CD4-positive, alpha-beta T cell treated with Interleukin-4 for 1 hour (primary cell): ENCODE data around the gene DCTN1.
"Not testable (repeated sequence)": the region's sequence is repeated elsewhere in the genome, so short reads cannot be mapped to it uniquely, and the experiment has no call there.

ENCODE experiments used
- DNase-seq, 2 donors: peaks; one replicate each; pipeline ENCODE4 v3.0.0-alpha.2; 2020 to 2022

DCTN1 gene

DNA sequence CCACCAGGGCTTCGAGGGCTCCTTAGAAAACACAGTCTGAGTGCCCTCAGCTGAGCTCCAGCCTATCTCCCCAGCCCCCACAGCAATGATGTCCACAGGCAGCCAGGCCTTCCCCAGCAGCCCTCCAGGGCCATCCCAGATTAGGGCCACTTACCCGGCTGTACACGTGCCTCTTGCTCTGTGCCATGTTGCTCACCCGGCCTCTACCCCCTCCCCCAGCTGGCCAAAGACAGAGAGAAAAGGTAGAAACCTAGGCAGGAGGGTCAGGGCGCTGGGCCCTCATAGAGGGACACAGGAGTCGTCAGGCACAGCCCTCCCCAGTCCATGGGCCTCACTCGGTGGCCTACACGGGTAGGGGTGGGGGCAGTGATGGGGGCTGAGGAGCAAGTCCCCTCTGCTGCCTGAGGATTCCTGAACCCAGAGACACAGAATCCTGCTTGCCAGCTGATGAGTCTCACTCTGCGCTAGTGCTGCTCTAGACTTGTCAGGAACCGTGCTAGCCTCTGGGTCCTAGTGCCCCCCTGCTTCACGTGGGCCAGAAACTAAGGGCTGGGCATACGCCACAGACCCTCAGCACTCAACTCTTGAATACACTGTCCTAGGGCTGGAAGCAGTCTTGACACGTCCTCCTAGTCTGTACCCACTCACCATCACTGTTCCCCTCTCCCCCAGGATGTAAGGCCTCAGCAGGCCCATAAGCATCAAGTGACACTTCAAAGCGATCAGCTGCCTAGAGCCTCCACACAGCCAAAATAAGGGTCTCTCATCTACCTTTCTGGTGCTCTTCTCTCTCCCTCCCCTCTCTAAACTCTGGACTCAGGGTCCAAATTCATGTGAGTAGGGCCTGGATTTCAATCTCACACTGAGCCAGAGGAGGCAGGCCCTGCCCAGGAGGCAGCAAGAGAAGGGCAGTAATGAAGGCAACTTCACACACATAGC lies at the start of gene DCTN1:
Gene DCTN1 (minus strand): TSS at position 461 of the 939 bp plus-strand sequence. CDS start 274 bp downstream, at position 187.
- DNase-seq: peak in 1 of 2 donors; percentile 20

DNA sequence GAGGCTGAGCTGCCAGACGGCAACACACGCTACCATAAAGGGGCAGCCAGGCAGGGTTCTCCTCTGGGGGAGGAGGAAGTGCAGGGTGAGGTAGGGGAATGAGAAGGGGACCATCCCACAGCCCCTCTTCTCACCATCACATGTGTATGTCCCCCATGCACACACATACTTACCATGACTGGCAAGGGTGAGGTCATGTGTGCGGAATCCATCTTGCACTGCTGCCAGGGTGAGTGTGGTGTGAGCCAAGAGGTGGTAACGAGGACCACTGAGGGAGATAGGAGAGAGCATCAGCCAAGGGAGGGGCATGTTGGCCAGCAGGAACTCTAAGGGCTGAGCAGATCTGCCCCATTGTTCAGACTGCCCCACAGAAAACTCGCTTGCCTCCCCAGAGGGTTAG lies 48.6 kb upstream of the DCTN1 start:
- no peak for DNase-seq

DNA sequence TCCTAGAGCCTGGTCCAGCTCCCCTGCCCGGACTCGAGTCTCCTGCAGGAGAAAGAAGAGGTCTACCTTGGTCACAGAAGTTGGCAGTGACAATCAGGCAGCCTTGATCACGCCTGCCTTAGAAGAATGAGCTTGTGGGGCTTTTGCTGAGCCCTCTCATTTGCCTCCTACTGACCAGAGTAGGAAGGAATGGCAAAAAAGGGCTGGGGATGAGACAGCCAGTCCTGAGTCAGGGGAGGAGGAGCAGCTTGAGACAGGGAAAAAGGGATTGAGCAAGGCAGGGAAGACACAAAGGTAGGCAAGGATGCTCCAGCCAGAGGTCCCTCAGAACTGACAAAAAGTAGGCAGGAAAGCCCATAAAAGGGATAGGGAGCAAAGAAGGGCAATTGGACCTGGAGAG lies 47.4 kb upstream of the DCTN1 start:
- no peak for DNase-seq

DNA sequence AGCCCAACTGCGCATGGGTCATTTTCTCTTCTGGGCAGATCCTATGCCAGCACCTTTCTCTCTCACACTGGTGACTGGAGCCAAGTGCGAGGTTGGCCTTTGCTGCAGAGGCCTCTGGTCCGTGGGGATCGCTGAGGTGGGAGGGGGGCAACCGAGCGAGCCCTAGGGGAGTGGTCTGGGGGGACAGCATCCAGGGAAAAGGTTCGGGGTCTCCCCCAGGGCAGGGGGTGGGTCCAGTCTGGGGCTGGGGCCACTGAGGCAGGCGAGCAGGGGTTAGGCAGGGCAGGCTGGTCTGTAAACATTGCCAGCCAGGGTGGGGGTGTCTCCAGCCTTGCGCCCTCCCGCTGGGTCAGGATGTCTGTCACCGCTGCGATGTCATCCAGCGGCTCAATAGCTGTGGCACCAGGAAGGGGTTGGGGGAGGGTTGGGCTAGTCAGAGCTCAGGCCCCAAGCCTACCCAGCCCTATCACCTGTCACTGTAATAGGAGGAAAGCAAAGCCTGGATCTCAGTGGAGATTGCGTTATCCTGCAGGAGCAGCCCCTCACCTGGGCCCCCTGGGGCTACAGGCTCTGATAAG lies 46.2 kb upstream of the DCTN1 start:
- DNase-seq: no peak

DNA sequence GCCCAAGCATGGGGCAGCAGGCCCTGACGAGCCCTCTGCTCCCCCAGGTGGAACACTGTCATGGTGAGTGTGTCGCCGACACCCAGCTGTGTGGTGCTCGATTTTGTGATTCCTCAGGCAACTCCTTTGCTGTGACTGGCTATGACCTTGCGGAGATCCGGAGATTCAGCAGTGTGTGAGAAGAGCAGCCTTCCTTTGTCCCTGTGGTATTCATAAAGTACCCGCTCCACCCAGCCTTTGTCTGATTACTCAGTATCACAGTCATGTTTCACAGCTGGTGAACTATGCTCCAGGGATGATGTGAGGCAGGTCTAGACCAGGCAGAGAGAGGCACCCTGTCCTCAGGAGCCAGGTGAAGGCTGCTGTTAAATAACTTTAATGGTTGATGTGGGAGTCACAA lies 45.4 kb upstream of the DCTN1 start:
- no peak for DNase-seq

DNA sequence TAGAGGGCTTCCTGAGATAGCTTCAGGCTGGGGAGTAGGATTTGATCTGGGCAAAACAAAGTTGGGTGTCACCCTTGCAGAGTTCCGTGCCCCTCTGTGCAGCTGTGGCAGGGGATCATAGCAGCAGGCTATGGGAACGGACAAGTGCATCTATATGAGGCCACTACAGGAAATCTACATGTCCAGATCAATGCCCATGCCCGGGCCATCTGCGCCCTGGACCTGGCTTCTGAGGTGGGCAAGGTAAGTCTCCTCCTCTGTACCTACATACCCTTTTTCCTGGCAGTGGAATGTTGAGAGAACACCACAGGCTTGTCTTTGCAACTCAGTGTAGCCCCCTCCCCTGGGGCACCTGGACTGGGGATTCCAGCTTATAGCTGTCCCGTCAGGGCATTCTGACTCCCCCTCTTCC lies 44.9 kb upstream of the DCTN1 start:
- DNase-seq: no peak

DNA sequence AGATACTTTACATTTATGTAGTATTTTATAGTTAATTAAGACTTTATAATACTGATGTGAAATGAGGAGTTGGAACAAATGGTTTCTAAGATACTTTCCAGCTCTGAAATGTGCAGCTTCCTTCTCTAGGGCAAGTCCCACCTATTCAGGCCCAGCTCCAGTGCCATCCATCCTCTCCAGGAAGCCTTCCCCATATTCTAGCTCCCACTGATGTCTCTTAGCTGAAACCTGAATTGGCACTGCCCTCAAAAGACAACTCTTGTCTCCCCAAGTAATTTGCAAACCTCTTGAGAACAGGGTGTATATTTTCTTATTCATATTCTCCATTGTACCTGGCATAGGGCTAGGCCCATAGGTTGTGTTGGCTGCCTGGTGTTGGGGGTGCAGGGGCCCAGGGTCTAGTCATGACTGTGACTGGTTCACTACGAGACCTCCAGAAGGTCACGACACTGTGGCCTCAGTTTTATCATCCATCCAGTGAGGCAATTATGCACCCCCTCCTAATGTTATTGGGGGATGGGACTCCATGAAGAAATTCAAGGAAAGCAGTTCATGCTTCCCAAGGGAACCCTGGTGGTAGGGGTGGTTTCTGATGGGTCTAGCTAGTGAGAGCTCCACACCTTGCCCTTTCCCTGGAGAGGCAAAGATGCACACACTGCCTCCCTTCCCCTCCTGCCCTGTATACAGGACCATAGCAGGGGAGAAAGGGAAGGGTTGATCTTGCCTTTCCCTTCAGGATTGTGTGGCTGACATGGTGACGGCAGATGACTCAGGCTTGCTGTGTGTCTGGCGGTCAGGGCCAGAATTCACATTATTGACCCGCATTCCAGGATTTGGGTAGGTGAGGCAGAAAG lies 44.3 kb upstream of the DCTN1 start:
- no peak for DNase-seq

DNA sequence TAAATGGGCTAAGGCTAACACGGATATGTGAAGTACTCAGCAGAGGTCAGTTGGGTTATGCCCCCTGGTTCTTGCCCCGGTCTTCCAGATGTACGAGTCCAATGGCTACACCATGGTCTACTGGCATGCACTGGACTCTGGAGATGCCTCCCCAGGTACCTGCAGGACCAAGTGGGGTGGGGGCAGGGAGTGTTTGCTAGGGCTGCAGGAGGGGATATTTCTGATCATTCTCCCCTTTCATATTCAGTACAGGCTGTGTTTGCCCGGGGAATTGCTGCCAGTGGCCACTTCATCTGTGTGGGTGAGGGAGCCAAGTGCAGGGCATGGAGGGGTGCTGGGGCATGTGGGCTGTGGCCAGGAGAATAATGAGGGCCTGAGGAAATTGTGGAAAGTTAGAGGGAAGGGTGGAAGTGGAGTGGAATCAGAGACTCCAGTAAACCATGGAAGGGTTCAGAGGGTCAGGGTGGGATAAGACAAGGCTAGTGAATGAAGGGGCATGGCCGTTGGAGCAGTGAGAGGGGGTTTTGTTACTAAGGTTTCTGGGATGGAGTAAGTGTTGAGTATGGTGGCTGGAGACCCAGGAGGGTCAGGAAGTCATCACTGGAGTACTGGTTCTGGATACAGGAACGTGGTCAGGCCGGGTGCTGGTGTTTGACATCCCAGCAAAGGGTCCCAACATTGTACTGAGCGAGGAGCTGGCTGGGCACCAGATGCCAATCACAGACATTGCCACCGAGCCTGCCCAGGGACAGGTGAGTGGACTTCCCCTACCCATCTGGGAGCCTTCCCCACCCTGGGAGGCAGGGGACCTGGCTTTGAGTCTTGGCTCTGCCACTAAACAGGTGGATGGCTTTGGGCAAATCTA lies 43.4 kb upstream of the DCTN1 start:
- no peak for DNase-seq

DNA sequence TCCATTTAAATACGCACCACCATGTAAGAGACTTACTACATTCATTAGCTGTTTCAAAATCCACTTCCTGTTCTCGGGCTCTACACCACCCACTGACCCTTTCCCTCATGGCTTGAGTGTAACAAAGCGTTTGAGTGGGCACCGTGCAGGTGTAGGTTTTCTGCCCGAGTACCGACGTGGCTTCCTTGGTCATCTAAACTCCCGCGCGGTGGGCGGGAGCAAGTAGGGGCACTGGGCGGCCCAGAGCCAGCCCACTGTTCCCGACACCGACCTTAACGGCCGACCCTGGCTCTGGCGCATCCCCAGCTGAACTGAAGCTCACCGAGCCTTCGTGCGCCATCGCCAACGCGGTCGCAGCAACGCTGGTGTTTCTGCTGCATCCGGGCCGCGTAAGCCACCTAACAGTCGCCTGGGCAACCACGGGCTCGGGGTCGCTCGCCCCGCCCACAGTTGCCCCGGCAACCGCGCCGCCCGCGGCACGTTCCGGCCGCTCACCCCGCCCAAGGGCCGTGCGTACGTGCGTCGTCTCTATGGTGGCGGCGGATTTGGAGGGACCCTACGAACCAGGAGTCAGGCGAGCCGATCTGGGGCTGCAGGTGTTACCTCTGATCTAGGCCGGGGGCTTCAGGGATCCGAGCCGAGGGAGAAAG lies 41.2 kb upstream of the DCTN1 start, which contains the start of the genes C2orf81 and WDR54:
Gene C2orf81 (minus strand): TSS at position 399 of the 650 bp plus-strand sequence. CDS start 59 bp downstream, at position 340.
Gene WDR54 (plus strand): TSS at position 510 of the 650 bp plus-strand sequence. CDS start 424 bp downstream, outside the sequence.
- DNase-seq: peak; percentile 94 to 95

DNA sequence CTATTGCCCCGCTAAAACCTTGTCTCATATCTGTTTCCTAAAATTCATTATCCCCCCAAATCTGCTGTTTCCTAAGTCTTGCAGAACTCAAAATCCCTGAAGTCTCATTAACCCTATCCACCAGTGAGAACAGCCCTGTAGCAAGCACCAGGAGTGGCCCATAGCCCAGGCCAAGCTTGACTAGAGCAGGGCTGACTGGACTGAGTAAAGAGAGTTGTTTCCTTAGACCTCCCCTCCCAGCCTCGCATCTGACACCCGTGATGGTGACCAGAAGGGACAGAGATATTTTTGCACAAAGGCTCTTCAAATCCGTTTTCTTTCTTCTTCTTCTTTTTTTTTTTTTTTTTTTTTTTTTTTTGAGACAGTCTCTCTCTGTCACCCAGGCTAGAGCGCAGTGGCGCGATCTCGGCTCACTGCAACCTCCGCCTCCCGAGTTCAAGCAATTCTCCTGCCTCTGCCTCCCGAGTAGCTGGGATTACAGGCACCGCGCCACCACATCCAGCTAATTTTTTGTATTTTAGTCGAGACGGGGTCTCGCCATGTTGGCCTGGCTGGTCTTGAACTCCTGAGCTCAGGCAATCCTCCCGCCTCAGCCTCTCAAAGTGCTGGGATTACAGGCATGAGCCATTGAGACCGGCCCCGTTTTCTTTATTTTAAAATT lies 40.5 kb upstream of the DCTN1 start:
- not testable (repeated sequence) for DNase-seq

DNA sequence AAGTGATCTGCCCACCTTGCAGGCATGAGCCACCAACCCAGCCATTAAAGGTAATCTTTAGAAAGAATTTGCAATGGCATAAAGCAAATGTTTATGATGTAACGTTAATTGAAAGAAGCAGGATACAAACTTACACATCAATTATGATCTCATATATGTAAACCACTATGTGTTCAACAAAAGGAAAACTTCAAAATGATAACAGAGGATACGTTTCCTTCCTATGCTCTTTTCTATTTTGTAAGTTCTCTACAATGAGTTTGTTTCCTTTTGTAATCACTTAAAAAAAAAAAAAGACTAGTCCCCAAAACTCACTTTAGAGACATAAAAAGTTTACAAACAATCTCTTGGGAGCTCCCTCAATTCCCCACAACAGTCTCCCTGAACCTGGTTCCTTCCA lies 39.9 kb upstream of the DCTN1 start:
- no peak for DNase-seq

DNA sequence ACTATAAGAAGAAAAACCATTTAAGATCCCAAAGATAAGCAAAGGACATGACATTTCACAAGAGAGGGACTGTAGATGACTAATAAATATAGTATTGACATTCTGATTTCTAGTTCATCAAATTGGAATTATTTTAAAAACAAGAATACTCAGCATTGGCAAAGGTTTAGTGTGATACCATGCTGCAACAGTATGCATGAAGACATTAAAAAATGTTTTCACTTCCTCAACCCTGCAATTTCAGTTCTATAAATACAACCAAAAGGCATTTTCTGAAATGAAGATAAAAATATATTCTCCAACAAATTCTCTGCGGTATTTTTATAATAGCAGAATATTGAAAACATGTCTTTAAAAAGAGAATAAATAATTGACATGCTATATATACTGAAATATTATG lies 39.2 kb upstream of the DCTN1 start:
- DNase-seq: no peak

DNA sequence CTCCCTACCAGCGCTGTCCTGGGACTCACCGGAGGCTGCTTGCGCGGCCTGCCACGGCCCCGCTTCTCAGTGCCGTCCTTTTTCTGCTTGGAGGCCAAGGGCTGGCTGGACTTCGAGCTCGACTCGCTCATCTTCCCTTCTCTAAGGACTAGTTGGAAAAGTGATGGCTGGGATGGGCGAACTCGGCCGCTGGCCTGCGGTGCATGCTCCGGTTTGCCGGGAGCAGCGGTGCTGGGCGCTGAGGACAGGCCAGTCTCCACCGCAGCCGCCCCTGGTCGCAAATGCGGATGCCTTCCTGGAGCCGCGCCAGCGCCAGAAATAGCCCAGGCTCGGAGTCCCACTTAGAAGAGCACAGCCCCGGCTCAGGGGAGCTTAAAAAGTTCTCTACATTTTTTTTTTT lies 38.2 kb upstream of the DCTN1 start:
- no peak for DNase-seq

DNA sequence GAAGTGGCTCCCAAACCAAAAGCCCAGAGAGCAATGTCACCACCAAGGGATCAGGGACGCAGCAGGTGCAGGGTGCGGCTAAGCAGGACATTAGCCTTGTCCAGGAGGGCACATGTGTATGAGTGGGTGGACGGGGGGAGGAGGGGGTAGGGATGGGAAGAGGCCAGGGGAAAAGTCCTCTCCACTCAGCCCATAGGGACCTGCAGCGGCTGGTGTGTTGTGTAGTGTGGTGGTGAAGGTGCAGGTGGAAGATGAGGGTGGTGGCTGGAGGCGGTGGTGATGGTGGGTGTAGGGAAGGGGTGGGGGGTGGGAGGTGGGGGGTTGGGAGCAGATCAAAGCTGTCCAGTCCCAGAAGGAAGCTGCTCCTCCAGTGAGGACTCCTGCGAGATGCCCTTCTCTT lies 37.7 kb upstream of the DCTN1 start:
- no peak for DNase-seq

DNA sequence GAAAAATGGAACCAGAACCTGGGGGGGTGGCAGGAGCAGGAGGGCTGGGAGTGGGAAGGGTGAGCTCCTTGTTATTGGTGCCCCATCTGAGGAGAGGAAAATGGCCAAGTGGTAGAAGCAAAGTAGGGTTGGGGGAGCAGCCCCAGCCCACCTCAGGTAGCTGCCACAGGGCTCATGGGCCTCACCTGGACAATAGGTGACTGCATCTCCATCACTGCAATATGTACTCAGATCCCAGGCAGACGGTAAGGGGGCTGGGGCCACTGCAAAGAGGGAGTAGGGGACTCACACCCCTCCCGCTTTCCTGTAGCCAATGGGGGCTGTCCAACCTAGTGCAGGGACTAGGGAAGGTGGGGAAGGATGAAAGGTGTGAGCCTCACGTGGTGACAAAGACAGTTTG lies 37.1 kb upstream of the DCTN1 start:
- DNase-seq: no peak

DNA sequence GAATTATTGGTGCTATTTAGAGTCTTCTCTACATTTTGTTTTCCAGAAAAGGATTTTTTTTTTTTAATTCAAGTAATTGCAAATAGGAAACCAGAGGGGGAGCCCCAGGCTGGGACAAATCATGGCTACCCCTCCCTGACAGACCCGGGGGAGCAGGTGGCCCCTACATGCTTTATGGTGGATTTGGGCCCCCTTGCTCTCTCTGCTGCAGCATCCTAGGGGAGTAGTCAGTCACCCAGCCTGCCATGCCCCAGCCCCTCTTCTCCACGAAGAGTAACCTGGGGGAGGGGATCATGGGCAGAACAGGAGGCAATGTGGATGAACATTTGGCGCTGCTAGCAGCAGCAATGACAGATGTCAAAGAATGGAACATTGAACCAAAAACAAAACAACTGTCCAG lies 36.7 kb upstream of the DCTN1 start:
- peak in 1 of 2 donors; percentile 20 for DNase-seq

DNA sequence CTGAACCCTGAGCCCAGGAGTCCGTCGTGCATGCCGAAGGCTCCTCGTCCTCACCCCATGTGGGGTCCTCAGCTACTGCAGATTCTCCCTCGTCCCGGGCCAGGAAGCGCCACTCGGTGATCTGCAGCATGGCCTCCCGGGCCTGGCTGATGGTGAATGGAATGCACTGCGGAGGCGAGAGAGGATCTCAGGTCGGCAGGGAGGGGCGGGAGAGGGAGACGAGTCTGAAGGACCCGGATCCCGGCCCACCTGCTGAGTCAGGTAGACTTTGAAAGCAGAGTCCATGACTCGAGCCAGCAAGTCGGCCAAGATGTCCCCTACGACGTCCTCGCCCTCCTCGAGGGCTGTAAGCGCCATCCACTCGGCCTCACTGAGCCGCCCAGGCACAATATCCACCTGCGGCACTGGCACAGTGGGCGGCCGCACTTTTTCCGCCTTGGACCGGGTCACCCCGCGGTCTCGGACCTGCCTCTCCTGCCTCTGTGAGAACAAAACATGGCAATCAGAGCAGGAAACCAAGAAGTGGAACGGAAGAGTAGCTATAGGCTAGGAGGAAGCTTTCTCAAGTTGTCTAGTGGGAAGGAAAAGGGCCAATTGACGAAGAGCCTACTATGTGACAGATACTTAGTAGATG lies 35.8 kb upstream of the DCTN1 start:
- no peak for DNase-seq

DNA sequence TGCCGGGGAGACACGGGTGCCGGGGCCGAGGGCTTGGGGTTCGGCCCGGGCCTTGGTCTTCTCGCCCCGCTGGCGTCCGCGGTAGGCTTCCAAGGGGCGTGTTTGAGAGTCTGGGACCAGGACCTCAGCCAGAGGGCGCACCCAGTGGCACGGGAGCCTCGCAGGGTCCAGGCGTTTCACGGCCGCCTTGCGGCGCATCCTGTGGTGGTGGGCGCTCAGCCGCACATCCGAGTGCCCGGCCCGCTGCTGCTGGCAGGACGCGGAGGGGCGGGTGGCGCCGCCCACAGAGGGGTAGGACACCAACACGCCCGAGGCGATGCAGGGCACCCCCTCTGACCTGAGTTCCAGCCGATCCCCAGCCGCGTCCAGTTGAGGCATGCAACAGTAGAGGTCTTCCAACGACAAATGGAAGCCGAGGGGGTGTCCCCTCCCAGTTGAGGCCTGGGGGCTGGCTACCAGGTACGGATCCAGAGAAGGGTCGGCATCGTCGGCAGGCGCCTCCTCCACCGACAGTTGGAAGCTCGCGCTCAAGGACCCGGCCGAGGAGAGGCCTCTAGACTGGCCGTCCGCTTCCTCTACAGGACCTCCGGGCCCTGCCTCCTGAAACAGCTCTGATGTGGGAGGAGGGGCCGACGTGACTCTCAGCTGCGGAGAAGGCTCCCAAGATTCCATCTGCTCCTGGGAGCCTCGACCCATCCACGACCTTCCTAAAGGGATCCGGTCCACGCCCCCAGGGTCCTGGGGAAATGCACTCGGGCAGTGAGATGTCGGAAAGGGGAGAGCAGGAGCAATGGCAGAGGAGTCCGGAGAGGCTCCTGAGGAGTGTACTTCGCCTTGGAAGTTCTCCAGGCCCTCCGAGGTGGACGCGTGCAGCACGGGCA lies 35.0 kb upstream of the DCTN1 start:
- DNase-seq: peak in 1 of 2 donors; percentile 35

DNA sequence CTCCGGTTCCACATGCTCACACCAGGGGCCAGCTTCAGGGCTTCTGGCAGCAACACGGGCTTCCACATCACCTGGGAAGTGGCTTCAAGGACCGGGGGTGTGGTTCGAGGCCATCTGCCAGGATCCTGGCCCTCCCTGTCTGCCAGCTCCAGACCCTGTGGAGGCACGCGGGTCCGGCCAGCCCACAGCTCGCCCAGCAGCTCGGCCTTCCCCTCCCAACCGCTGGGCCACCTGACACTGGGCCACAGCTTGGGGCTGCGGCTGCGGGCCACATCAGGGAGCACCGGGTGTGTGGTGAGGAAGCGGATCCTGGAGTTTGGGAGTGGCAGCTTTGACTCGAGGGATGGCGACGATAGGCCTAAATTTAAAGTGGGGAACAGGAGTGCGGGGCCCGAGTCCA lies 34.3 kb upstream of the DCTN1 start:
- no peak for DNase-seq
